Measurements from ENCODE around the gene FAM181A. TPM values are rescaled to one million over a fixed set of nuclear protein-coding genes. Genes with fewer than 3 reads are reported as not detected.

The FAM181A gene

GRCh38 chr14:93977790-93978581, 50.8 kb downstream of the FAM181A start:
- H3K27ac ChIP-seq (replicated peaks) = peak overlapping the region; percentile 36; the same call in 1 of the 2 replicates
- no peak for TF ChIP-seq REST (IDR thresholded peaks at IDR 0.05; ENCODE audit: insufficient replicate concordance, low read depth)
- no peak for TF ChIP-seq CTCF (IDR thresholded peaks at IDR 0.05; ENCODE audit: insufficient read depth, low read length)
- TF ChIP-seq POLR2AphosphoS5 (IDR thresholded peaks at IDR 0.05; ENCODE audit: low read depth) = peak; percentile 100
- peak; percentile 23; the same call in 1 of the 2 replicates for TF ChIP-seq SPI1 (IDR thresholded peaks at IDR 0.05; ENCODE audit: borderline replicate concordance, low read depth)
- no peak overlapping the region for H3K4me3 ChIP-seq (replicated peaks; ENCODE audit: insufficient read depth, low read length)
- peak; percentile 76 to 89 for DNase-seq (ENCODE audit: low read depth in 1 of 2, low spot score in 1 of 2)
- no peaks in the 10 kb centered on the region for H3K27me3 ChIP-seq (ENCODE audit: insufficient read depth, poor library complexity, severe bottlenecking)

- H3K4me3 ChIP-seq (replicated peaks; ENCODE audit: insufficient read depth, low read length) = no peak overlapping the region
- H3K27me3 ChIP-seq (ENCODE audit: insufficient read depth, poor library complexity, severe bottlenecking) = no peaks in the 10 kb centered on the region
- H3K27ac ChIP-seq (replicated peaks) = peak overlapping the region; percentile 36
- DNase-seq (ENCODE audit: low read depth in 1 of 2, low spot score in 1 of 2) = no peak
- no peak for TF ChIP-seq REST (IDR thresholded peaks at IDR 0.05; ENCODE audit: insufficient replicate concordance, low read depth)
Measured at GRCh38 chr14:93978735-93979134, 51.6 kb downstream of the FAM181A start.

Small RNA genes within 50 kb of the gene (microRNA-seq; reads per million reads assigned to microRNA genes)
- gene MIR4506 = not detected
